Activated CD4-positive, alpha-beta T cell treated with anti-CD3 and anti-CD28 coated beads, Interleukin-2, amount 50 U/mL, for 4 hours (primary cell): Measurements from ENCODE around the gene PLP1.
A peak's percentile ranks its signal among the peaks of the same experiment; 100 is the strongest.

Experiments
- DNase-seq, 2 experiments: peaks; one replicate each; pipeline ENCODE4 v3.0.0-alpha.2; 2020

PLP1 gene

DNA sequence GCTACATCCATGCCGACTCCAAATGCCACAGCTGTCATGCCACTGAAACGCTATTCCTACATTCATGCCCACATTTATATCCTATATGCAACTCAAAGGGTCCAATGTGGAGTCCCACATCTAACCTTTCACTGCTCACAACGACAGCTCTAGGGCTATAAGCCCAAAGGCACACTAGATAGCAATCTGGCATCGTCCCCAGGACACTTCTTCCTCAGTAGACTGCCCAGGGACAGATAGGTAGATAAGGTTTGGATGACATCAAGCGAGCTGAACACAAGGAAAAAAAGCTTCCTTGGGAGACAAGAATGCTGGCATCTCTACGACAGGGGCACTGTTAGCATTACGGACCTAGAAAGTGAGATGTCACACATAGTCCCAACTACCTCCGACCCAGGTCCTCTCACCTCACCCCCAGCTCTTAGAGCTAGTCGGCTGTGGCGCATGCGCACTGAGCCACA, 54.7 kb downstream of the PLP1 start:
- no peak for DNase-seq

DNA sequence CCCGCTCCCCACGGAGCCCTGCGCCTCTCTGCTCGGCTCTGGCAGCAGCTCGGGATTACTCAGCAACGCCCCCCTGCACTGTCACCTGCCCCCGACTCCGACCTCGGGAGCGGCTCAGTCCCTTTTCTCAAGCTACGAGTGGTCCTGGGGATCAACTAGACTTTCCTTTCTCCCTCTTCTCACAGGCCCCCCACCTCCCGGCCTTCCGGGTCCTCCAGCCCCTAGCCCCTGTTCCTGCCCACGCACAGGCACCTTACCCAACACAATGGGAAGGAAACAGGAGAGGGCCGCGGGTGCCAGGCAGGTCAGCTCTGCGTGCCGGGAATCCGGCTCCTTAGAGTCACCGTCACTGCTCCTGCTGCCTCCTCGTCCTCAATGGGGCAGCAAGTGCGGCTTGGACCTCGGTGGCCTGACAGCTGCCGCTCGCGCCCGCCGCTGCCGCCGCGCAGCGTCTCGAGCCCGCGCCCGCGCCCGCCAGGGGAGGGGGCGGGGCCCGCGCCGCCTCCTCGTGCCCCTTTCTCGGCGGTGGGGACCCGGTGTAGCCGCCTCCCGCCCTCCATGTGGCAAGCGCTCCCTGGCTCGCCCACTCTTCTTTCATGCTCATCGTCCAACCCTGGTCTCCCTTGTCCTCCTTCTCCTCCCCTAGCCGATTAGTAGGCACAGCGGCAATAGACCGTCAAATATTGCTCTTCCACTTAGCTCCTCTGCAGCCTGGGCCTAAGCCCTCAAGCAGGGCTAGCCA, 55.3 kb downstream of the PLP1 start, which contains the start of gene RAB9B:
TSS of gene RAB9B (minus strand) at position 455 of the 742 bp plus-strand sequence. CDS start 6,473 bp downstream, outside the sequence.
- DNase-seq, result peak; percentile 50 to 64

DNA sequence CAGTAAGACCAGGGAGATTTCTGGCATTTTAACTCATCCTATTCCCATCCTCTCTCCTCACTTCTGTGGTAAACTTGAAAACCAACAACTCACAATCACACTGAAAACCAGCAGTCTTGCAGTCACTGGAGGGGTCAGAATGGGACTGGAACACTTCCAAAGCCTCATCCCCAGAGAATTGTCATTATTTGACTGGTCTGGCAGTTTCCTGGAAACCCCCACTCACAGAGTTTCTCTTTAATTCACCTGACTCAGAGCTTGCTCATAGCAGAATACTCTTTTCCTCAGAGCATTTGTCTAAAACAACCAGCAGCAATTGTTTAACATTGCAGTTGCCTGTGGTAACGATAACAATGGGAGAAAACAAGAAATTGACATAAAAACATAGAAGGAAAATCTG, 62.8 kb downstream of the PLP1 start:
- no peak for DNase-seq
